ENCODE measurements around the gene SEMA3D.
A peak's percentile ranks its signal among the peaks of the same experiment; 100 is the strongest.

The SEMA3D gene

DNA sequence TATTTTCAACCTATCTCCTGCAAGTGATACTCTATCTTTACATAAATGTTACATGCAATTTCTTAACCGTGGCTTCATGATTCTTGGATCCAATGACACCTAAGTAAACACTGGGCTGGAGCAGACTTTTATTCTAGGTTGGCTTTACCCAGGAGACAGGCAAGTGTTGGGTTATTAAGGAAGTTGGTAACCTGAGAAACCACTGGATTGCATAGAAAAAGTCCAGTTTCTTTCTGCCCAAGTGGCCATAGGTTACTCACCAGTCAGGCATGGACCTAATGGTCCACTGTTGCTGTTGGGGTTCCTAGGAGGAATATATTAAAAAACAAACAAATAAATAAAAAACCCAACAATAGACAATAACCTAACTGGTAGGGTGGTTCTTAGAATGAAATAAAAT is 112.8 kb downstream of the SEMA3D start:
- no peak for DNase-seq

- DNase-seq: no peak
These were observed 115.8 kb downstream of the SEMA3D start for GRCh38 chr7:85070967-85071628.

DNA sequence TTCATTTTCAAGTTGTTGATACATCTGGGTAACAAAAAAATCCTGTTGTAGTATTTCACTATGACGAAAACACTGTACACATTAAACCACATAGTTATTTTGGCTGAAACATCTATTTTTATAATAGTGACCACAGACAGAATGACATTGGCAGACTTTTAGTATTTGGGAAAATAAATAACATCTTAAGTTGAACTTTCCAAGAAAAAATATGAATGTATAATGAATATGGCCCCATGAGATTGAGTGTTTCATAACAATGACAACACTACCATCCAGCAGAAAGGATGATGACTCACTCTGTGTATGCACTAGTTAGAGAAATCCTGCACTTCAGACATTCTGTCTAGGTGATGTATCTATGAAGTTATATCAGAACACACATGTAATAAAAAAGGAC is 118.1 kb downstream of the SEMA3D start:
- no peak for DNase-seq

- no peak for DNase-seq
These were observed 119.5 kb downstream of the SEMA3D start for GRCh38 chr7:85067371-85067770.

DNA sequence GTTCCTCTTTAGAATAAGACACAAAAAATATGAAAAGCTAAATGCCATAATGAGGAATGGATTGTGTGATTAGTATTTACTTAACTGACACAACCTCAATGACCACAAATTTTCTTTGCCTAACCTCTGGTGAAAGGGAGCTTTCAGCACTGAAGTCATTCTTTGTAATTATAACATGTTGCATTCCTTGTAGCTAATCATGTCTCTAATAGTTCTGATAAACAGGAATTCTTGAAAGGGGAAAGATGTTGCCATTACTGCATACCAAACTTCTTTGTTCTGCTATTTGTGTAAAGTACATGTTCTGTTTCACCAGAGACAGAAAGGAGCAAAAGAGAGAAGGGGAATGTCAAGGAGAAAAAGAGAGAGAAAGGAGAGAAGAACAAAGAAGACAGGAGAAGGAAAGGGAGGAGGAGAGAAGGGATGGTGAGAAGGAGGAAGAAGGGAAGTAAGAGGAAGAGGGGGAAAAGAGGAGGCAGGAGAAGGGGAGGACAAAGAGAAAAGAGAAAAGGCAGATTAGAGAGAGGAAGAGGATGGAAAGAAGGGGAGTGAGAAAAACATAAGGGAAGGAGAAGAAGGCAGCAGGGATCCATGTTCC is 120.9 kb downstream of the SEMA3D start:
- DNase-seq: no peak

- no peak for DNase-seq
These were observed 121.5 kb downstream of the SEMA3D start for GRCh38 chr7:85065306-85065705.

GRCh38 chr7:85062651-85063050 is 124.2 kb downstream of the SEMA3D start:
- DNase-seq: no peak

- DNase-seq: no peak
These were observed 125.4 kb downstream of the SEMA3D start for GRCh38 chr7:85061456-85061855.

GRCh38 chr7:85060696-85061095 is 126.2 kb downstream of the SEMA3D start:
- DNase-seq: no peak

DNA sequence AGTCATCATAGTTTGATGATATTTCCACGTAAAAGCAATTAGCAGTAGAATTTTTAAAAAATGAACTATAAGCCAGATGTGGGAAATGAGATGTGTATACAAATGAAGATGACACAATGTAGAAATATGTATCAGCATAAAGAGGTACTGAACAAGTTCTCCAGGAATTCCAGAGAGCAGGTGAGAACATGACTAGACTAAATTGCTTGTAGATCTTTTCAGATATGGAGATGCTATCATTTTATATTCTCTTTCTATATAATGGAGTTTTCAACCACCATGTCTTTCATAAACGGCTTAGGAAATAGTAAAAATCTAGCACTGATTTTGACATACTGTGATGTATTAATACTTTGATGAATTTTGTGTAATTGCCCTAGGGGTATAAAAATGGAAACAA is 130.9 kb downstream of the SEMA3D start:
- DNase-seq: no peak

- DNase-seq: no peak
These were observed 131.7 kb downstream of the SEMA3D start for GRCh38 chr7:85055196-85055595.

DNA sequence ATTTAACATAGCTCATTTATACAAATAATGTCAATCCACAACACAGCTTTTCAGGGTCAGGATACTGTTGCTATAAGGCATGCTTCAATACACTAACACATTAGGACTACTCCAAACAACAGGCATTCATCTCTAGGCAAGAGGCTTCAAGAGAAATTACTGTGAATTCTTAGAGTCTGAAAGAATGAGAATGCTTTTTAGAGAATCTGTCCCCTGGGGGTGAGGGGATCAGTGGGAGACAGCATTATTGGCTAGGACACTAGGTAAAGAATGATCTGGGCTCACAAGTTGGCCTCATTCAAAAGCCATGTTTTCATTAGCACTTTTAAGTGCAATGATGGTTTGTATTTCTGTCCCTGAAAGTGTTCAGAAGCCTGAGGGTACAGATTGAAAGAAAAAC is 132.6 kb downstream of the SEMA3D start:
- DNase-seq: no peak

- DNase-seq: no peak
These were observed 134.0 kb downstream of the SEMA3D start for GRCh38 chr7:85052894-85053293.

DNA sequence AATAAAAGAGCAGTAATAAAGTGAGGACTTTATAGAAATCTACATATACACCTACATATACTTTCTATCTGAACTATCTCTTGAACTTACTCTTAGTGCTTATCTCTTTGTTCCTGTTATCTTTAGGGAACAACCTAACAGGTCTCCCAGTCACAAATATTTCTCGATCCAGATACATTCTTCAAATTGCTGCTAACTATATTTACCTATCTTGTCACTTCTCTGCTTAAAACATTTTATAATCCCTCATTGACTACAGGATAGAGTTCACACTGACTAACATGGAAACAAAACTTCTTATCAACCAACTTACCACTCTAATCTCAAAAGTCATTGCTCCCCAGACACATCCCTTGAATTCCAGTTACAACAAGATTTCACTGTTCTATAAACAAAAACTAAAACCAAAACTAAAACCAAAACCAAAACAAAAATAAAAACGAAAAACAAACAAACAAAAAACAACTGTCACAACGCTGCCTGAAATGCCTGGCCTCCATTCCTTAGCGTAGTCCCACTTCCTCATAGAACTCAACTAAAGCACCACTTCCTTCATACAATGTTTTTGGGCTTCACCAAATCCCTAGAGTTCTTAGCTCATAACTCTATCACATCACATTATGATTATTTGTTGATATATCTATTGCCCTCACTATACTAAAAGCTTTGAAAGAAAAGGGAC is 134.7 kb downstream of the SEMA3D start:
- DNase-seq: no peak

- no peak for DNase-seq
These were observed 140.3 kb downstream of the SEMA3D start for GRCh38 chr7:85046534-85046933.

GRCh38 chr7:85041605-85042216 is 145.1 kb downstream of the SEMA3D start:
- DNase-seq: peak in 1 of 2 donors; percentile 15

GRCh38 chr7:85039196-85039923 is 147.5 kb downstream of the SEMA3D start:
- no peak for DNase-seq

DNA sequence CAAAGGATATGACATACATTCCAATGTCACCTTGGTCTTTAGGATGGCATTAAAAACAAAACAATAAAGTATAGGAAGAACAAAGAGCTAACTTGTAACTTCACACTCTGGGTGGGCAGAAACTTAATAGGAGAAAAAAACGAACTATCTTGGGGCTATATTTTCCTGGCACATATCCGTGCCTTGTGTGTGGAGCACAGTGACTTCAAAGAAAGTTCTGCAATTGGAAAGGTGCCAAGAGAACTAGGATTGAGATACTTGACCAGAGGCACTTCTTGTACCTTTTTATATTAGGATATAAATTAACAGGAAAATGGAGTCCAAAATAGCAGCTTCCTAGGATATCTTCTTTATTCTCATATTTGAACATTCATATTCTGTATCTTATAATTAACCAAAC is 148.4 kb downstream of the SEMA3D start:
- no peak for DNase-seq

GRCh38 chr7:85033263-85033662 is 153.6 kb downstream of the SEMA3D start:
- DNase-seq: no peak

DNA sequence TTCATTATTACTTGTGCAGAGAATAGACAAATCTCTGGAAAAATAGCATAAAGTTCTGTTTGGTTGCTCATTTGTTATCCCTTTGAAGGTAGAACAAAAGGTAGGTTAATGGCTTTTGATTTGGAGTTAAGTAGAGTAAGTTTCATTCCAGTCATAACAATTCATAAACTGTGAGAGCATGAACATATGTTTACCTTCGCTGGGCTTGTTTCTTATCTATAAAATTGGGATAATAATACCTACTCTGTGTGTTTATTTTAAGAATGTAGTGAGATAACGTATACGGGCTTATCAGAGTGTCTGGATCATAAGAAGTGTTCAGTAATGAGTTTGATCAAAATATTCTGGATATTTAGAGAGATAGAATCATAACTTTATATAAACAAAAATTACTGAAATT is 155.4 kb downstream of the SEMA3D start:
- DNase-seq: no peak

DNA sequence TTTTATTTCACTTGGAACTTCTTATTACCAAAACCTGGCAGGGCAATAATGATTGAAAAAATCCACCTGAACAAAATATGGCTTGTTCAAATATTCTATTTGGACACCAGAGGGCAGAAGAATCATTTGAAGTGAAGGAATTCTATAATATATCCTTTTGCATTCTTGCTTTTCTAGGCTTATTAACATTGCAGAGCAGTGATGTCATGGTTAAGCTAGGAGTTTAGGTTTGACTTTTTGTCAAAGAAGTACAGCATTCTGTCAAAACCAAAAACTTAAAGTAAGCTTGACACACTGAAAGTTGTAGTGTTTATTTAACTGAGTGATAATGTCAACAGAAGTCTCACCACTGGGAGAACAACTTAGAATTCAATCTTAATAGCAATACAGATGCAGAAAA is 156.0 kb downstream of the SEMA3D start:
- no peak for DNase-seq

DNA sequence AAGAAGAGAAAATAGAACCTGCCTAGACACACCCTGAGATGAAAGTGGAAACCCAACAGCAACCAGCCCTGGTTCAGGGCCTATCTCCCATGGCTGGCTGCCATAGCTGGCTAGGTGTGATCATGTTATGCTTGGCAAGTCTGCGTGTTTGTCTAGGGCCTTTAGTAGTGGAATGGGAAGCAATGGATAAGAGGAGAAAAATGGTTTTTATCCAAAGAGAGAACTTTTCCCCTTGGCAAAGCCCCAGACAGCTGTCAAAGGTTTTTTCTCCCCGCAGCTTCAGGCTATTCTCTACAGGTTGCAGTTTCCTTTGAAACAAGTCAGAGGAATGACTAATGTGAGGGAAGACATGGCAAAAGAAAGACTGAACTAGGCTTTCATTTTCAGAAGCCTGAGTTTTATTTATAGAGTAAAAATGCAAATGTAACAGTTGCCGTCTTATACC is 161.5 kb downstream of the SEMA3D start:
- DNase-seq: no peak

DNA sequence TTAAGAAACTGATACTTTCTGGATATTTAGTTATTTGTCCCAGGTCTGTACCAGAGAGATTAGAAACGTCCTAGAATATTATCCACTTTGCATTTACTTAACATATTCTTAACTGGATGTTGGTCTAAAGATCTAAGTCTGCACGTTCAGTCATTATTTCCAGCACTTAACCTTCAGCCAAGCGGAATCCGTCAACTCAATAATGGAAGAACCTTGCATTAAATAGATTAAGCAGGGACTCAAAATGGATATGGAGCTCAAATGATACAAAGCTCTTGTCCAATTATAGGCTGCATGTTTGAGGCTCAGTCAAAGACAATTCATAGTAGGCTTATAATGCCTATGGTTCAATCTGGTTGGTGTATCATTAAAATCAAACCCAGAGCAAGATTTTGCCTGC is 162.9 kb downstream of the SEMA3D start:
- DNase-seq: no peak

All from stimulated activated CD4-positive, alpha-beta T cell treated with anti-CD3 and anti-CD28 coated beads, Interleukin-2, amount 100 ng/mL, for 48 hours (primary cell).